Smooth muscle cell (in vitro differentiated cells): ENCODE measurements around the gene PIRT. TPM values are rescaled to one million over a fixed set of nuclear protein-coding genes. Genes with fewer than 3 reads are reported as not detected.

ENCODE experiments used
- DNase-seq: peaks from one replicate; lab custom pipeline; 2025; ENCODE audit not compliant: unreplicated experiment; lab: John Stamatoyannopoulos, UW
- H2AFZ ChIP-seq: fragments of 200-600 bp; sonication (generic); 2 replicates; pipeline ENCODE4 v1.6.0; 2016; ENCODE audit warnings: antibody characterized with exemption, low read depth, mild to moderate bottlenecking
- H3F3A ChIP-seq: fragments of 200-600 bp; sonication (generic); 2 replicates; pipeline ENCODE4 v1.6.0; 2017; ENCODE audit warnings: antibody characterized with exemption, low read depth
- H3K27ac ChIP-seq: fragments of 200-600 bp; sonication (generic); 2 replicates; pipeline ENCODE4 v1.5.1; 2016; ENCODE audit warnings: low read depth, mild to moderate bottlenecking
- H3K27me3 ChIP-seq: fragments of 200-600 bp; sonication (generic); 2 replicates; pipeline ENCODE4 v1.6.1; 2016; ENCODE audit warnings: low read depth, mild to moderate bottlenecking
- H3K36me3 ChIP-seq: fragments of 200-600 bp; sonication (generic); 2 replicates; pipeline ENCODE4 v1.5.1; 2016; ENCODE audit warnings: low read depth
- H3K4me1 ChIP-seq: fragments of 200-600 bp; sonication (generic); 2 replicates; pipeline ENCODE4 v1.5.1; 2016; ENCODE audit warnings: low read depth
- H3K4me2 ChIP-seq: fragments of 200-600 bp; sonication (generic); 2 replicates; pipeline ENCODE4 v1.6.0; 2016; ENCODE audit warnings: mild to moderate bottlenecking
- H3K4me3 ChIP-seq: fragments of 200-600 bp; sonication (generic); 2 replicates; pipeline ENCODE4 v1.5.1; 2016; ENCODE audit warnings: mild to moderate bottlenecking
- H3K79me2 ChIP-seq: fragments of 200-600 bp; sonication (generic); 2 replicates; pipeline ENCODE4 v1.6.0; 2016; ENCODE audit warnings: low read depth, mild to moderate bottlenecking
- H3K9ac ChIP-seq: fragments of 200-600 bp; sonication (generic); 2 replicates; pipeline ENCODE4 v1.6.0; 2016; ENCODE audit warnings: low read depth
- H3K9me3 ChIP-seq: fragments of 200-600 bp; sonication (generic); replicated peaks from 2 replicates; pipeline ENCODE4 v1.5.1; 2016; ENCODE audit warnings: low read depth
- H4K20me1 ChIP-seq: fragments of 200-600 bp; sonication (generic); 2 replicates; pipeline ENCODE4 v1.6.0; 2016; ENCODE audit warnings: low read depth
- WGBS: methylation state at CpG from one replicate; pipeline ENCODE4 v1.1.7; 2016; ENCODE audit warnings: low lambda C conversion rate; 5-methylcytosine and 5-hydroxymethylcytosine counted together
- polyA plus RNA-seq: library from polyadenylated mRNA; unstranded; fragments of >200 nt; fragmentation: Nextera tagmentation; extraction: Ambion mirVana; gene quantifications from 2 replicates; pipeline ENCODE4 v1.2.1, GENCODE V29; 2016
- total RNA-seq: library from RNA; depleted of rRNA; stranded (reverse); fragments of >200 nt; gene quantifications from 2 replicates; pipeline ENCODE4 v1.2.3, GENCODE V29; 2014
- TF ChIP-seq, protein P1 (sequence below): fragments of 200-600 bp; sonication (generic); IDR thresholded peaks from 2 replicates; pipeline ENCODE4 v1.5.1; 2017; ENCODE audit warnings: borderline replicate concordance, mild to moderate bottlenecking, antibody characterized with exemption; ENCODE audit not compliant: insufficient read depth, poor library complexity, severe bottlenecking

PIRT gene
- total and polyA plus RNA-seq, 2 experiments from 2014 or later, result not detected

DNA sequence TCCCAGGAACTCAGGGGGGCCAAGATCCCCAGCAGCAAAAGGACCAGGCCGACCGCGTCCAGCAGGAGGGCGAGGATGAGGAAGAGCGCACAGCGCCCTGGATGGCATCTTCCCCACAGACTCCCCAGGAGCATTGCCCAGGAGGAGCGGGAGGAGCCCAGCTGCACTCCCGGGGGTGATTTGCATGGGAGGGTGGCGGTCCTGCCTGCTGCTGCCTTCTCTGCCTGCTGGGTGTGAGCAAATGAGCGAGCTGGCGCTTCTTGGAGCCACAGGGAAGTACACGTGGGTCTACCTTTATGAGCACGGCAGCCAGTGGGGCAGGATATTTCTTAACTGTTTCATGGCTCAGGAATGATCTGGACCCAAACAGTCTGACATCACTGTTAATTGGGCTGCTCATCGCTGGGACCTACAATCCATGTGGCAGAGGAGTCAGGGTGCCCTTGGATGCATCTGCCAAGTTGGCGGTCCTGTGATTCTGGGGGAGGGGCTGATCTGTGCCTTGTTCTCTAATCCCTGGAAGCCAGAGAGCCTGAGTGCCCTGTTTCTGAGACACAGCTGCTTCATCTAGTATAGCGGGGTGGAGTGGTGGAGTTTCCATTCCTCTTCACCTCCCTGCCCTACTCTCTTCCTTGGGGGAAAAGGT is 33.9 kb downstream of the PIRT start, which contains the start of gene TMEM238L:
TSS of gene TMEM238L (minus strand) at position 270 of the 646 bp plus-strand sequence. CDS start at position 134, 136 bp downstream.
- Histone ChIP-seq H3K79me2 (no peaks in the 10 kb centered on the region), H3K36me3 (no peaks in the 10 kb centered on the region), H3K27ac (no peak within 1 kb of the TSS), H3K27me3 (no peaks in the 10 kb centered on the region), H3K4me3 (no peak within 1 kb of the TSS), H3K9ac (no peak within 1 kb of the TSS), H3F3A (no peaks in the 10 kb centered on the region), H2AFZ (no peak within 1 kb of the TSS), H4K20me1 (no peaks in the 10 kb centered on the region), H3K4me1 (no peaks in the 10 kb centered on the region), H3K4me2 (no peak within 1 kb of the TSS), H3K9me3 (no peaks in the 10 kb centered on the region)
- DNase-seq, result no peak
- WGBS, result 78% methylated on average over 16 of the region's 16 CpGs
- TF ChIP-seq, protein P1, sequence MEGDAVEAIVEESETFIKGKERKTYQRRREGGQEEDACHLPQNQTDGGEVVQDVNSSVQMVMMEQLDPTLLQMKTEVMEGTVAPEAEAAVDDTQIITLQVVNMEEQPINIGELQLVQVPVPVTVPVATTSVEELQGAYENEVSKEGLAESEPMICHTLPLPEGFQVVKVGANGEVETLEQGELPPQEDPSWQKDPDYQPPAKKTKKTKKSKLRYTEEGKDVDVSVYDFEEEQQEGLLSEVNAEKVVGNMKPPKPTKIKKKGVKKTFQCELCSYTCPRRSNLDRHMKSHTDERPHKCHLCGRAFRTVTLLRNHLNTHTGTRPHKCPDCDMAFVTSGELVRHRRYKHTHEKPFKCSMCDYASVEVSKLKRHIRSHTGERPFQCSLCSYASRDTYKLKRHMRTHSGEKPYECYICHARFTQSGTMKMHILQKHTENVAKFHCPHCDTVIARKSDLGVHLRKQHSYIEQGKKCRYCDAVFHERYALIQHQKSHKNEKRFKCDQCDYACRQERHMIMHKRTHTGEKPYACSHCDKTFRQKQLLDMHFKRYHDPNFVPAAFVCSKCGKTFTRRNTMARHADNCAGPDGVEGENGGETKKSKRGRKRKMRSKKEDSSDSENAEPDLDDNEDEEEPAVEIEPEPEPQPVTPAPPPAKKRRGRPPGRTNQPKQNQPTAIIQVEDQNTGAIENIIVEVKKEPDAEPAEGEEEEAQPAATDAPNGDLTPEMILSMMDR, result no peak

DNA sequence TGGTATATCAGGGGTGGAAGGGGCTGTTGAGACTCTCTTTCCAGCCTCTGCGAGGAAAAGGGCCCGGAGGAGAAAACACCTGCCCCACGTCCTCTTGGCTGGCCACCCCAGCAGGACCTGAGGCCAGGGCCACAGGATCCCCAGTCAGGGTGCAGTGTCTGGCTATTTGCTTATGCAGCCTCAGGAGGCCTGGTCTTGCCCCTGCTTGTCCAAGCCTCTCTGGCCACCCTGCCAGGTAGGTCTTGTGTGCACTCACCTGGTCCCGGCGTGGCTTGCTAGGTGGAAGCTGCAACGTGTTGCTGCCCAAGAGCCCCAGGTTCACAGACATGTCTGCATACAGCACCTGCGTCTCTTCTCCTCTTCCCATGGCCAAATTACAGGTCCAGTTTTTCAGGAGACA is 34.5 kb downstream of the PIRT start:
- TF ChIP-seq, protein P1, result no peak
- Histone ChIP-seq H3K27me3 (no peaks in the 10 kb centered on the region), H3K4me1 (peaks cover under 1% of the 10 kb centered on the region), H4K20me1 (no peaks in the 10 kb centered on the region), H3K27ac (no peak overlapping the region), H3K36me3 (no peaks in the 10 kb centered on the region), H3K4me2 (no peak overlapping the region), H3K9me3 (no peaks in the 10 kb centered on the region), H3F3A (no peaks in the 10 kb centered on the region), H3K4me3 (no peak overlapping the region), H3K79me2 (no peaks in the 10 kb centered on the region), H3K9ac (no peak overlapping the region), H2AFZ (no peak overlapping the region)
- DNase-seq, result no peak
- WGBS, result 95% methylated on average over 7 of the region's 7 CpGs

DNA sequence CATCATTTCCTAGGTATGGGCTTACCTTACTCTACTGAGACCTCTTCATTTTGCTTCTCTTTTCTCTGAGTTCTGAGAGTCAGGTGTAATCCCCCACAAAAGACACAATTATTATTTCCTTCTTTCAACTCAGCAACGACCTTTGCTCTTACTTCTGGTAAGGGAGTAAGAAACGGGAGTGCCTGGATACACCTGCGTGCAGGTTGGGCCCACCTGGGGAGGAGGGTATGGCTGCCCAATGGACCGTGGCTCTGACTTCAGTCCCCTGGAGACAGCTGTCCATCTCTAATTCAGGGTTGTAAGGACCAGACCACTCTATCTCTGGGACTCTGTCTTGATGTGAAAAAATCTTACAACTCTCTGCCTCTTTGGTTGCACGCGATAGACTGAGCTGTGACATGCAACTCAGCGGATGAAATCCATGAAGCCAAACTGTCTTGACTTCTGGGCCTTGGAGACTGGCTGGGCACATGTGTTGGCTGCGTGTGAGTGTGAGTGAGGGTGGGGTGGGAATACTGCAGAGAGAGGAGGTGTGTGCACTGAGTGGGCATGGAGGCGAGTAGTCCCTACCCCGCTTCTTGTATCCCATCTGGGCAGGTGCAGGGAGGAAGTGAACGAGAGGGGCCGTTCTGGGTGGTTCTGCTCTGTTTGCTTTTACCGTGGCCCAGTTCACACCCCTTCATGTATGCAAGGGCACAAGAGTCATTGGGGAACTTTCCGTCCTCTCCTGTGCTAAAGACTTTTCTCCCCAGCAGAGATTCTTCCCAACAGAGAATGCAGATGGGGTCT is 35.2 kb downstream of the PIRT start:
- H3K4me2 ChIP-seq, result no peak overlapping the region
- no peaks in the 10 kb centered on the region for H3K79me2 ChIP-seq
- no peaks in the 10 kb centered on the region for H4K20me1 ChIP-seq
- H3K36me3 ChIP-seq, result no peaks in the 10 kb centered on the region
- H3K4me3 ChIP-seq, result no peak overlapping the region
- H3K9me3 ChIP-seq, result no peaks in the 10 kb centered on the region
- H3K9ac ChIP-seq, result no peak overlapping the region
- H3K27me3 ChIP-seq, result no peaks in the 10 kb centered on the region
- DNase-seq, result no peak
- 89% methylated on average over 14 of the region's 14 CpGs for WGBS
- TF ChIP-seq, protein P1, result no peak
- H2AFZ ChIP-seq, result no peak overlapping the region
- H3F3A ChIP-seq, result no peaks in the 10 kb centered on the region
- no peak overlapping the region for H3K27ac ChIP-seq
- H3K4me1 ChIP-seq, result peaks cover 3% of the 10 kb centered on the region
